Bronchial epithelial cell (primary cell): ENCODE data around the gene VAV3. TPM values are rescaled to one million over a fixed set of nuclear protein-coding genes. Genes with fewer than 3 reads are reported as not detected.
"Not testable (repeated sequence)": the region's sequence is repeated elsewhere in the genome, so short reads cannot be mapped to it uniquely, and the experiment has no call there.

ENCODE experiments used
- DNase-seq: peaks from one replicate; pipeline ENCODE4 v3.0.0-alpha.2; 2010; ENCODE audit warnings: low read depth
- FAIRE-seq: peaks from 2 replicates; lab custom pipeline; 2011; peaks lifted over from hg19 to GRCh38; lab: Jason Lieb, UNC
- H3K27me3 ChIP-seq: 2 replicates; pipeline ENCODE4 v1.5.1; 2011; ENCODE audit warnings: low read length; ENCODE audit not compliant: control insufficient read depth, insufficient read depth
- H3K36me3 ChIP-seq: 2 replicates; pipeline ENCODE4 v1.5.1; 2011; ENCODE audit warnings: low read length; ENCODE audit not compliant: control insufficient read depth, insufficient read depth
- H3K4me3 ChIP-seq: 2 replicates; pipeline ENCODE4 v1.5.1; 2011; ENCODE audit warnings: mild to moderate bottlenecking, low read depth, low read length, control low read depth
- total RNA-seq: library from RNA; depleted of rRNA; stranded (reverse); fragments of >200 nt; gene quantifications from 2 replicates; pipeline ENCODE4 v1.2.1, GENCODE V29; 2014
- TF ChIP-seq, protein P1 (sequence below): IDR thresholded peaks from 2 replicates; pipeline ENCODE4 v1.5.1; 2011; ENCODE audit warnings: mild to moderate bottlenecking, moderate library complexity, low read length, control low read depth, inconsistent platforms; ENCODE audit not compliant: insufficient read depth, severe bottlenecking

Gene VAV3
- total RNA-seq, 1 donor from 2014 or later, result 10.5 TPM

DNA sequence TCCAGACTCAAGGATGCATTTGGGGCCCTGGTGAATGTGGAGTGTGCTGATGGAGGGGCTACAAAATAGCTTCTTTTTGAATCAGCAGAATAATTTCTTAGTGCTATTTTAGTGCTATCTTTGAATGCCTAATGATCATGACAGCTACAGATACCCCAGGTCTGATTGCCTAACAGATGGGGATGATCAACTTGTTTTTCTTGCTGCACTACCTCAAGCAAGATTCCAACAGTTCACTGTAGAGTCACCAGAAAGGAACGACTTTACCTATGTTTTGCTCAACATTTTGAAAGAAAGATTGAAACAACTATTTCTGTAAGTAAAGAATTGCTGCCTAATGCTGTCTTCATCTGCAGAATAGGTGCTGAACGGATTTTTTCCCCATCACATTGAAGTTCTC, 42.6 kb upstream of the VAV3 start:
- FAIRE-seq (no peak), DNase-seq (peak; percentile 66)
- Histone ChIP-seq H3K4me3 (no peak overlapping the region), H3K27me3 (no peaks in the 10 kb centered on the region), H3K36me3 (no peaks in the 10 kb centered on the region)
- TF ChIP-seq, protein P1, sequence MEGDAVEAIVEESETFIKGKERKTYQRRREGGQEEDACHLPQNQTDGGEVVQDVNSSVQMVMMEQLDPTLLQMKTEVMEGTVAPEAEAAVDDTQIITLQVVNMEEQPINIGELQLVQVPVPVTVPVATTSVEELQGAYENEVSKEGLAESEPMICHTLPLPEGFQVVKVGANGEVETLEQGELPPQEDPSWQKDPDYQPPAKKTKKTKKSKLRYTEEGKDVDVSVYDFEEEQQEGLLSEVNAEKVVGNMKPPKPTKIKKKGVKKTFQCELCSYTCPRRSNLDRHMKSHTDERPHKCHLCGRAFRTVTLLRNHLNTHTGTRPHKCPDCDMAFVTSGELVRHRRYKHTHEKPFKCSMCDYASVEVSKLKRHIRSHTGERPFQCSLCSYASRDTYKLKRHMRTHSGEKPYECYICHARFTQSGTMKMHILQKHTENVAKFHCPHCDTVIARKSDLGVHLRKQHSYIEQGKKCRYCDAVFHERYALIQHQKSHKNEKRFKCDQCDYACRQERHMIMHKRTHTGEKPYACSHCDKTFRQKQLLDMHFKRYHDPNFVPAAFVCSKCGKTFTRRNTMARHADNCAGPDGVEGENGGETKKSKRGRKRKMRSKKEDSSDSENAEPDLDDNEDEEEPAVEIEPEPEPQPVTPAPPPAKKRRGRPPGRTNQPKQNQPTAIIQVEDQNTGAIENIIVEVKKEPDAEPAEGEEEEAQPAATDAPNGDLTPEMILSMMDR, result no peak

DNA sequence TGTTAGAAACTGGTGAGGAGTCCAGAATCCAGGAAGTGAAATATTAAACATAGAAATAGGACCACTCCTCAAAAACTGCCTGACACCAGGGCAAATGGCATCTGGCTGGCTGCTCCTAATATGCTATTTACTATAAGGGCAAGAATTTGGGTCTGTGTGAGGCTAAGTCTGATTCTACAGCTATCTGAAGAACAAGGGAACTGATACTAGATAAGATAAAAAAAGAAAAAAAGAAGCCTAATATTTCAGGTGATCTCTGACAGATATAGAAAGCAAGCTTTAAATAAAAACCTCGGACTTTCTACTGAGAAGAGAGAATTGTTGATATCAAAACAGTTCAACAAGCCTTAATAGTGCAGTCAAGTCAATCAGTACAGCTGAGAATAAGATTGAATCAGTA, 42.1 kb upstream of the VAV3 start:
- FAIRE-seq, result no peak
- H3K27me3 ChIP-seq, result no peaks in the 10 kb centered on the region
- TF ChIP-seq, protein P1, result no peak
- H3K36me3 ChIP-seq, result no peaks in the 10 kb centered on the region
- H3K4me3 ChIP-seq, result no peak overlapping the region
- no peak for DNase-seq

DNA sequence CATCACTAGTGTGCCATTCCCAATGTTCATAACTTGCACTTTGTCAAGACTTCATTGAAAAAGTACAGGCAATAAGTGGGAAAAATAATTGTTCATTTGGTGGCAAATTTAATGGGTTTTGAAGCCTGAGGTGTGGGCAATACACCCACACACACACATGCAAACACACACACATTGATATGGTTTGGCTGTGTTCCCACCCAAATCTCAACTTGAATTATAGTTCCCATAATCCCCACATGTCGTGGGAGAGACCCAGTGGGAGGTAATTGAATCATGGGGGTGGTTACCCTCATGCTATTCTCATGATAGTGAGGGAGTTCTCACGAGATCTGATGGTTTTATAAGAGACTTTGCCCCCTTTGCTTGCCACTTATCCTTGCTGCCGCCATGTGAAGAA, 39.9 kb upstream of the VAV3 start:
- H3K4me3 ChIP-seq, H3K27me3 ChIP-seq, DNase-seq, FAIRE-seq, H3K36me3 ChIP-seq: not testable (repeated sequence)

DNA sequence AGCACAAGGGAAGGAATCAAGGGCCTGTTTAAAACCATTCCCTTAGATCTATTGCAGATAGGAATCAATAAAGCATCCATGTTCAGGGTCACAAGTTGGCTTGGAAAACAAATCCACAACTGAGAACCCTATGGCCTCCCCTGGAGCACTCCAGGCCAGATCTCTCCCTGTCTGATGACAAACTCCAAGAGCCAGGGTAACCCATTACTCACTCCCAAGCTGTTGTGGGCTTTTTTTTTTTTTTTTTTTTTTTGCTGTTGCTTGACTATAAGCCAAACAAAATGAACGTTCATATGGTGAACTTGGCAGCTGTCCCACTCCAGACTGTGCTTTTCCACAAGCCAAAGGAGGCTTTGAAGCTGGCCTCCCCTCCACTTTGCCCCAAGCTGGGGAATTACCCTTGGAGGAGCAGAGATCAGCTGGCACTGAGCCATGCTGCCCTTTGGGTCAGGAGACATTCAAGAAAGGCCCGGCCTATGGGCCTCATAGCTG, 35.7 kb upstream of the VAV3 start:
- TF ChIP-seq, protein P1, result no peak
- H3K27me3 ChIP-seq, result no peaks in the 10 kb centered on the region
- H3K36me3 ChIP-seq, result no peaks in the 10 kb centered on the region
- H3K4me3 ChIP-seq, result no peak overlapping the region
- FAIRE-seq, result no peak
- DNase-seq, result peak; percentile 22

DNA sequence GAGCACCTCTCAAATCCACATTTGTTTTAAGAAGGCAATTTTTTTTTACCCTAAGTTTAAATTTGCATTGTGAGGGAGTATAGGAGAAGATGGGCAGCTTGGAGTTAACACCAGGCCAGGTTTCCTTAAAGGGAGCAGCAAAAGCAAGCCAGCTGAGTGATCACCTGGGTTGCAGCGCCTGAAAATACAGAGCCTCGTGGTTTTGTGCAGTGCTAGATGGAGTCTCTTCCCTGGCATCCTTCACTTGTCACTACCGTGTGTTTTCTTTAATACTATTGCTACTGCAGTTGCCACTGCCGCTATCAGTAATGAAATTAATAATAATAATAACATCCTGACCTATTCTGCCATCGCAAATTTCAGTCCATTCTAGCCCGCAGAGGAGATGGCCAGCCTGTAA, 35.2 kb upstream of the VAV3 start:
- H3K27me3 ChIP-seq, result no peaks in the 10 kb centered on the region
- H3K36me3 ChIP-seq, result no peaks in the 10 kb centered on the region
- H3K4me3 ChIP-seq, result no peak overlapping the region
- FAIRE-seq, result no peak
- TF ChIP-seq, protein P1, result no peak
- DNase-seq, result no peak

DNA sequence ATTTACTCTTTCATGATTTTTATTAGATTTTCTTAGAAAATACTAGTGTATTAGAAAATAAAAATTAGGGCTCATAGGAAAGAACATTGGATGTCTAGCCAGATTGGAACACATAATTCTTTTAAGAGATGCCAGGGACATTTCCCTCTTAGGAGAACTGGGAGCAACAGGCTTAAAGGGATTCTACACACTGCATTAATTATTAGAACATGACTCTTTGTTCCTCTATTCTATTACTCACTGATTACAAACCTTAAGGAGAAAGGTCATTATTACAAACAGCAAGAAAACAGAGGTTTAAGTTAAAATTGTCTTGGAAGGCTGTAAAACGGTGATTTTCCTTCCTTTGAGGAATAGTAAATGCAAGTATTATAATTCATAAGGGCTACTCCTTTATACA, 32.9 kb upstream of the VAV3 start:
- no peak overlapping the region for H3K4me3 ChIP-seq
- DNase-seq, result no peak
- TF ChIP-seq, protein P1, result no peak
- no peak for FAIRE-seq
- no peaks in the 10 kb centered on the region for H3K27me3 ChIP-seq
- no peaks in the 10 kb centered on the region for H3K36me3 ChIP-seq
